GM20000 (cell line): ENCODE measurements around the gene RASL11A.

Source experiments
- DNase-seq: peaks from one replicate; pipeline ENCODE4 v3.0.0; 2012; ENCODE audit warnings: low spot score
- TF ChIP-seq, protein P1 (sequence below): IDR thresholded peaks from 2 replicates; pipeline ENCODE4 v1.5.1; 2012; ENCODE audit warnings: mild to moderate bottlenecking, control low read depth; ENCODE audit errors: extremely low read depth, missing control alignments

RASL11A gene

DNA sequence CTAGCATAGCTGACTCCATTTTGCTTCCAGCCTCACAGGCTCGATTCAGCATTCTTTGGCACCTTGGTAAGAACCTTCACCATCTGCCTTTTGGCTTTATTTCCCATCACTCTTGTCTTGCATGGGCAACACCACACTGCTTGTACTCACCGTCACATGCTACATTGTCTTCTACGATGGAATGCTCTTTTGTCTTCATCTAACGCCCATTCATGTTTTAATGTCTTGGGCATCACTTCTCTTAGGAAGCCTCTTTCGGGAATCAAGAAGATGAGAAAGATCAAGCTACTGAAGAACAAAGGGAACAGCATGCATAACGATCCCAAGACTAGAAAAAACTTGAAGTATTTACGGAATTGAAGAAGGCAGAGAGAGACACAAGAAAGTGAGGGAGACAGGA lies 25.0 kb upstream of the RASL11A start:
- DNase-seq = no peak
- TF ChIP-seq, protein P1, sequence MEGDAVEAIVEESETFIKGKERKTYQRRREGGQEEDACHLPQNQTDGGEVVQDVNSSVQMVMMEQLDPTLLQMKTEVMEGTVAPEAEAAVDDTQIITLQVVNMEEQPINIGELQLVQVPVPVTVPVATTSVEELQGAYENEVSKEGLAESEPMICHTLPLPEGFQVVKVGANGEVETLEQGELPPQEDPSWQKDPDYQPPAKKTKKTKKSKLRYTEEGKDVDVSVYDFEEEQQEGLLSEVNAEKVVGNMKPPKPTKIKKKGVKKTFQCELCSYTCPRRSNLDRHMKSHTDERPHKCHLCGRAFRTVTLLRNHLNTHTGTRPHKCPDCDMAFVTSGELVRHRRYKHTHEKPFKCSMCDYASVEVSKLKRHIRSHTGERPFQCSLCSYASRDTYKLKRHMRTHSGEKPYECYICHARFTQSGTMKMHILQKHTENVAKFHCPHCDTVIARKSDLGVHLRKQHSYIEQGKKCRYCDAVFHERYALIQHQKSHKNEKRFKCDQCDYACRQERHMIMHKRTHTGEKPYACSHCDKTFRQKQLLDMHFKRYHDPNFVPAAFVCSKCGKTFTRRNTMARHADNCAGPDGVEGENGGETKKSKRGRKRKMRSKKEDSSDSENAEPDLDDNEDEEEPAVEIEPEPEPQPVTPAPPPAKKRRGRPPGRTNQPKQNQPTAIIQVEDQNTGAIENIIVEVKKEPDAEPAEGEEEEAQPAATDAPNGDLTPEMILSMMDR = no peak

- DNase-seq = no peak
- TF ChIP-seq, protein P1 = no peak
Measured at GRCh38 chr13:27250833-27251165, 19.8 kb upstream of the RASL11A start.

GRCh38 chr13:27251166-27252091 lies 19.2 kb upstream of the RASL11A start, which contains the start of gene RPL21:
TSS of gene RPL21 (plus strand) at chr13:27251558. CDS start at chr13:27253777, 2,219 bp downstream.
- DNase-seq = peak; percentile 85
- TF ChIP-seq, protein P1 = no peak

DNA sequence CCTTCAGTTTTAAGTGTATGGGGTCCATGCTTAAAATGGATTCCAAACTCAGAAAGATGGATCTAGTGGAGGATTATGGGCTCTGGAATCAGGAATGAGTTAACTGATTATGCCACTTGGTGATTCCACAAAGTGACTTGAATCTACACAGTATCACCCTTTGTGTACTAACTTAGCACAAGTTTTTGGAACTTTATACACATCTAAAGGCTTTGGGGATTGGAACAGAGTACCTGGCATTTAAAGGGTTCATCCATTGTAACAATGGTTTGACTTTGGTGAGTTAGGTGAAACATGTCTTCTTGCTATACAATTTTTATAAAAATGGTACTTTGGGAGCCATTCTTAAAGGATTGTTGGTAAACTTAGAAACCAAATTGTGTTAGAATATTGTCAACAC lies 18.2 kb upstream of the RASL11A start:
- TF ChIP-seq, protein P1 = no peak
- no peak for DNase-seq

DNA sequence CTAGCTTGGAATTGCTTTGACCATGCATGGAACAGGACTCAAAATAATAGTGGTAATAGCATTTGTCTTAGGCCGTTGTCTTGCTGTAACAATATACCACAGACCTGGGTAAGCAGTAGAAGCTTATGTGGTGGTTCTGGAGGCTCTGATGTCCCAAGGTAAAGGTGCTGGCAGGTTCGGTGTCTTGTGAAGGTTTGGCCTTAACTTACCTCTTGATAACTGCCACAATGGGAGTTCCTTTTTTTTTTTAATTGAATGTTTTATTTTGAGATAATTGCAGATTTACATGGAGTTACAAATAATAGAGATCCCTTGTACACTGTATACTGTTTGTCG lies 13.4 kb upstream of the RASL11A start:
- DNase-seq = no peak
- TF ChIP-seq, protein P1 = no peak

DNA sequence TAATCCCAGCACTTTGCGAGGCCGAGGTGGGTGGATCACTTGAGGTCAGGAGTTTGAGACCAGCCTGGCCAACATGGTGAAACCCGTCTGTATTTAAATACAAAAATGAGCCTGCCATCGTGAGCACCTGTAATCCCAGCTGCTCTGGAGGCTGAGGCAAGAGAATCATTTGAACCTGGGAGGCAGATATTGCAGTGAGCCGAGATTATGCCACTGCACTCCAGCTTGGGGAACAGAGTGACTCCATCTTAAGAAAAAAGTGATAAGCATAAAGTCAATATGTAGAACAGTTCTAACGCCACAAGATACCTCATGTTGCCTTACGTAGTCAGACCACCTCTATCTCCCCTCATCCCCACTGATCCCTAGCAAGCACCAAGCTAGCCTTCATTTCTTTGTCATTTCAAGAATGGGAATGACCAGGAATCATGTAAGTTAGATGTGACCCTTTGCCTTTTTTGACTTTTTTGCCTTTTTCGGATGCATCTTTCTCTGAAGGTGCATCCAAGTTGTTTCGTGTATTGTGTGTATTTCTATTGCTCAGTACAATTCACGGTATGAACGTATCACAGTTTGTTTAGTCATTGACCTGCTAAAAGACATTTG lies 12.9 kb upstream of the RASL11A start:
- TF ChIP-seq, protein P1 = no peak
- no peak for DNase-seq

- TF ChIP-seq, protein P1 = no peak
- no peak for DNase-seq
Measured at GRCh38 chr13:27258637-27259386, 11.8 kb upstream of the RASL11A start.
